HG03520 (cell line): ENCODE data around the gene FRMD5.
A peak's percentile ranks its signal among the peaks of the same experiment; 100 is the strongest.
"Not testable (repeated sequence)": the region's sequence is repeated elsewhere in the genome, so short reads cannot be mapped to it uniquely, and the experiment has no call there.

Experiments used
- ATAC-seq: cut with Tn5 transposase; IDR thresholded peaks from one replicate; pipeline ENCODE4 v1.9.1; 2021; ENCODE audit warnings: mild to moderate bottlenecking, moderate library complexity; ENCODE audit not compliant: unreplicated experiment

Gene FRMD5

DNA sequence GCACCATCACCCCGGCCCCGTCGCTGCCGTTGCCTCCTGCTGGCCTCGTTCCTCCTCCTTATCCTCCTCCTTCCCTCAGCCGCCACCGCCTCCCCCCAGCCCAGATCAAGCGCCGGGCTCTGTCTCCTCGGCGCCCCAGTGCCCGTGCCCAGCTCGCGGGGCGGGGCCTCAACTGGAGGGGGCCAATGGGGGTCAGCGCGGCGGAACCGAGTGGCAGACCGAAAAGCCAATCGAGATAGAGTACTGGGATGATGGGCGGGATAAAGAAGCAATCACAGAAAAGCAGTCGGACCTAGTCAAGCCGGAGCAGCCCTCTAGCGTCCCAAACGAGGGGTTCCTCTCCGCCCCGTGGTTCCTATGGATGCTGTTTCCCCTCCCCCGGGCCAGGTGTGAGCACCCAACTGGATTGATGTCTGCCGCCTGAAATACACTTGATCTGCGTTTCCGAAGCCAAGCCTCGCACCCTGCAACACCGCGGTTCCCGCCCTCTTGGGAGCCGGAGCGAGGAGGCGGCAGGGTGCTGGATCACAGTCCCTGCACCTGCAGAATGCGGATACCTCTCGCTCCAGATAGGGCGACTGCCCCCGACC lies at the start of gene FRMD5:
FRMD5 (minus strand) TSS at position 121 of the 590 bp plus-strand sequence.
- ATAC-seq, result peak; percentile 92

DNA sequence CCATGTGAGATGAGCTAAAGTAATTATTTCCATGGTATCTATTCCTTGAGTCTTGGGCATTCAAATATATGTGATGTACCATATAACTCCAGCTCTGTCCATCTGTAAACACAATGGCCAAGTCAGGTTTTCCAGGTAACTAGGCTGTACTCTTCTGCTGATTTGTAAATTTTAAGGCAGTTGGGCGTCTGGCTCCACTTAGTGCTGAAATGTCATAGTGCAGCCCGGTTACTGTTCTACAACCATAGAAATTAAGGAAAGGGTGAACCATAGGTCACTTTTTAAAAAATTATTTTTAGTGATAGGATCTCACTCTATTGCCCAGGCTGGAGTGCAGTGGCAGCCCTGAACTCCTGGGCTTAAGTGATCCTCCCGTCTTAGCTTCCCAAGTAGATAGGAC lies 48.8 kb upstream of the FRMD5 start:
- no peak for ATAC-seq

GRCh38 chr15:44243141-44243540 lies 48.1 kb upstream of the FRMD5 start:
- no peak for ATAC-seq

GRCh38 chr15:44231842-44232241 lies 36.8 kb upstream of the FRMD5 start:
- ATAC-seq, result no peak

DNA sequence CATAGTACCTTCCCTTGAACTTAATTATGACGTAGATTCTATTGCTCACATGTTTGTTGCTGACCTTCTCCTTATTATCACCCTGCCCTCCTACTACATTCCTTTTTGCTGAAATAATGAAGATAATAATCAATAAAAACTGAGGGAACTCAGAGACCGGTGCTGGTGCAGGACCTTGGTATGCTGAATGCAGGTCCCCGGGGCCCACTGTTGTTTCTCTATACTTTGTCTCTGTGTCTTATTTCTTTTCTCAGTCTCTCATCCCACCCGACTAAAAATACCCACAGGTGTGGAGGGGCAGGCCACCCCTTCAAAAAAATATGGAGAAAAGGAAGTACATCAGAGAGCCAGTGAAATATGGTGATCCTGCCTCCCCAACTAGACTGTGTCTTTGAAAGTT lies 34.2 kb upstream of the FRMD5 start:
- not testable (repeated sequence) for ATAC-seq

DNA sequence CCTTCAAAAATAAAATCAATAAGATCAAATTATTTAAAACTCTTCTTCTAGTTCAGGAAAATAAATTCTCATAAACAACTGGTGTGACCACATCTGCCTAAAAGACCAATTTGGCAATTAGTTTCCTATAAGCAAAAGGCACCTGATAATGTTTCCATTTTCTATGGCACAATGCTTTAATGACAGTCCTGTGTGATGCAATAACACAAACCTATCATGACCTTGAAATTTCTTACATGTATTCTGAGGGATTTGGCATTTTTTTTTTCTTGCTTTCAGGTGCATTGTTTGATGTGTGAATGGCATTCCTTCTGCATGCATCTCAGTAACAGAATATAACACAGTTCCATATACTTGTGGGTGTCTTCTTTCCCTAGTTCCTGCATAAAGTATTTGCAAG lies 32.5 kb upstream of the FRMD5 start:
- no peak for ATAC-seq

DNA sequence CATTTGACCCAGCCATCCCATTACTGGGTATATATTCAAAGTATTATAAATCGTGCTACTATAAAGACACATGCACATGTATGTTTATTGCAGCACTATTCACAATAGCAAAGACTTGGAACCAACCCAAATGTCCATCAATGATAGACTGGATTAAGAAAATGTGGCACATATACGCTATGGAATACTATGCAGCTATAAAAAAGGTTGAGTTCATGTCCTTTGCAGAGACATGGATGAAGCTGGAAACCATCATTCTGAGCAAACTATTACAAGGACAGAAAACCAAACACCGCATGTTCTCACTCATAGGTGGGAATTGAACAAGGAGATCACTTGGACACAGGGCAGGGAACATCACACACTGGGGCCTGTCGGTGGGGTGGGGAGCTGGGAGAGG lies 31.9 kb upstream of the FRMD5 start:
- not testable (repeated sequence) for ATAC-seq

DNA sequence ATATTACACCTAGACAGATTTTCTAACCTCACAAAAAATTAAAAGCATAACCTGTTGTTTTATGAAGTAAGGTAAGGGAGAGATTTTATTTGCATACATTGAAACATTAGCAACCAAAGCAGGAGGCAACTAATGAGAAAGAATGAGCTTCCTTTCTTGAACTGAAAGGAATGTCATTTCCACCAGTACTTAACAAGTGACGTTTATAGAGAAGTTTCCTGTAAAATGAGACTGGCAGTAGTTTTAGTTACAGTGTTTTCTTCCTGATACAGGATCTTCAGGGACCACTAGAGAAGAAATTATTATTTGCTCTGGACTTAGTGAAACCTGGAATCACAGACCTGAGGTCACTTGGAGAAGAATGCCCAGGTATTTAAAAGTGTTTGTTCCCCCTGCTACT lies 27.4 kb upstream of the FRMD5 start:
- ATAC-seq, result no peak

GRCh38 chr15:44219073-44219472 lies 24.0 kb upstream of the FRMD5 start:
- no peak for ATAC-seq

DNA sequence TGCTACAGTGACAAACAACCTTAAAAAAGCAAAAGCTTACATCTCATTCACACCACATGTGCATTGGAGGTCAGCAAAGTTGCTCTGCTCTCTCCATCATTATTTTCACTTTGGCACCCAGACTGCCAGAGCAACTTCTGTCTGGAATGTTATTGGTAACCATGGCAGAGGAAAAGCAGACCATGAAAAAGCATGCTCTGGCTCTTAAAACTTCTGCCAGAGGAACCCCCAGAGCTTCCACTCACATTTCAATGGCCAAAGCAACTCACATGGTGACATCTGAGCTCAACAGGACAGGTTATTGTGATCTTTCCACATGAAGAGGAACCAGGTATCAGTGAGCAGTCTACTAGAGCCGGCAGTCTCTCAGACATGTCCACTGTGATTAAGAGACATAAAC lies 21.9 kb upstream of the FRMD5 start:
- no peak for ATAC-seq

GRCh38 chr15:44215594-44215993 lies 20.5 kb upstream of the FRMD5 start:
- no peak for ATAC-seq

GRCh38 chr15:44208956-44209355 lies 13.9 kb upstream of the FRMD5 start:
- no peak for ATAC-seq

DNA sequence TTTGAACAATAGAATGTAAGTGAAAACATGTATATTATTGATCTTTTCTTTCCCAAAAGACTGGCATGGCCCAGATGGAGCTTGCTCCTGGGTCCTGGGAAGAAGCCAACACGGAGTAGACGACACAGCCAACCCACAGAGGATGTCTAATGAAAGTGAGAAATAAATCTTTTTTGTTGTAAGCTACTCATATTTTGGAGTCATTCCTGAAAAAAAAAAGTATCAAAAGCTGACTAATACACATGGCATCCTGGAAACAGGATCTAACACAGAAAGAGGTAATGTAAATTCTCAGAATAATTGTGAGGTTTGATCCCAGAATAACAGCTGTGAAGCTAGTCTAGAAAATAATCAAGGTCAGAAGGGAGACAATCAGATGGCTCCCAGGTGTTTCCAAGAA lies 12.6 kb upstream of the FRMD5 start:
- ATAC-seq, result no peak

- ATAC-seq, result no peak
Observed at GRCh38 chr15:44199393-44199792, 4.3 kb upstream of the FRMD5 start.

GRCh38 chr15:44194323-44195150 lies 534 bp downstream of the FRMD5 start:
- ATAC-seq, result peak; percentile 12

DNA sequence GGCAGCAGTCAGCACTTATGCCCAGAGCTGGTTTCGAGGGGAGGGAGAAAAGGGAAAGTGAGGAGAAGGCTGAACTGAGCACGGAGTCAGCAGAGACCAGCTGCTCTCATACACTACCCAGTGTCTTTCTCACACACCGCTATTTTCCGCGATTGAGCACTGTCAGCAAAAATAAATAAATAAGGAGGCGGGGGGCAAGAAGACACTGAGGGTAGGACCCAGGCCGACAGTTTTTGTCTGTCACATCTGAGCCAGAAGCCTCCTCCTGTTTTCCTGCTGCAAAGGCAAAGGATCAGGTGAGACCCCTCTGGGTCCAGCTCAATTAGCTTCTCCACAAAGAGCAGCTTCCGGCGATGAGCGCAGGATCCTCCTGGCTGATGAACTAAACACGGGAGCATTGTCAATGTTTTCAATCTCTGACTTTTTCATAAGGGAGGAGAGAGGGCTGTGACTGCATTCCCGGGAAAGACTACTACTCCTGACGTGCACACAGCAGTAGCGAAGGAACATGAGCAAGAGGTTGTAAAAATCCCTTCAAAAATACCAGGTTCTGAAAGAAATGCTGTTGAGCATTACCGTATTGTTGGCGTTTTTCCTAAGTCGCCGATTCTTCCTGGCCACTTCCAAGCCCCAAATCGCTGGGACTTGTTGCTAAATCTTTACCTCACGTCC lies 1.3 kb downstream of the FRMD5 start:
- ATAC-seq, result no peak

DNA sequence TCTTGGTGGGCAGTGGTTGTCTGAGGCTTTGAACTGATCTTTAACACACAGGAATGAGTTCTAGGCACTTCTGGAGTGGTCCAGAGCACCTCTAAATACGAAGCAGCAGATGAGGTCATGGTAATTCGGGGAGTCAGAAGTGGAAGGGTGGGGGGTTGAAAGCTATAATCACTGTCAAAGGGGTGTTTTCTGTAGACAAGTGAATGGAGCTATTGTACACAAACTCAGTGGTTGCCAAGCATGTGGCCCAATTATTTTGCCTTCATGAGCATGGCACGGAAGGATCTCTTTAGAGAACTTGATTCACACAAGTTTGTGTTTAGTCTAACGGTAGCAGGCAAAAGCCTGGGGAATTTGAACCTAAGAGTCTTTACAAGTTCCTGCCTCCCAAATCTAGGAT lies 6.3 kb downstream of the FRMD5 start:
- ATAC-seq, result no peak

DNA sequence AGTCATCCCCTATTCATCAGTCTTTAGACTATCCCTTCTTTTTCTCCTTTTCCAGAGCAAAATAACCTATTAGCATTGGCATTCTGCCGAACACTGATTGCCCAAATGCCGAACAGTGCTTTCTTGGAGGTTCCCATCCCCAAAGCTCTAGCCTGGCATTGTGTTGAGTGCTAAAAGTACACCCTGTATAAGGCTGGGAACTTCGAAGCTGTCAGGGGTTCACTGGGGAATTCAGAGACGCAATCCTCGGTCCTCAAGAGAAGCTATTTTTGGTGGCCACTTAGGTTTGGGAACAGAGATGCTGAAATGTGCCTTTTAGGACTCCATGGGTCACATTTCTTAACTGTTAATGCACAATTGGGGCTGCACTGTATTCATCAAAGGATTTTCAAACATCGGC lies 8.4 kb downstream of the FRMD5 start:
- no peak for ATAC-seq

DNA sequence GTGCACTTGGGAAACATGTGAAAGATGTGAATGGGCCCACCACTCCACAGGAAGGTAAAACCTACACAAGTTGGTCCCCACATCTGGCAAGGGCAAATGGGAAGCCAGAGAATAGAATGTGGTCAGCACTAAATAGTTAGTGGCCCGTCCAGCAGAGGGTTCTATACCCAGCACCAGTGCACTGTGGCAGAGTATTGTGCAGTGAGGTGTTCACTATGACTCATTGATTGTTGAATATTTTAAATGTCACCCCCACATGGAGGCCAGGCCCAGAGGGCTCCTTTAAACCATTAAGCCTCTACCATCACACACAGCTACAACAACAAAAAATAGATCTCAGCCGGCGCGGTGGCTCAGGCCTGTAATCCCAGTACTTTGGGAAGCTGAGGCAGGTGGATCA lies 11.7 kb downstream of the FRMD5 start:
- ATAC-seq, result no peak

GRCh38 chr15:44181410-44181809 lies 13.7 kb downstream of the FRMD5 start:
- ATAC-seq, result no peak

- ATAC-seq, result no peak
Observed at GRCh38 chr15:44177139-44177538, 17.9 kb downstream of the FRMD5 start.

GRCh38 chr15:44173813-44174212 lies 21.3 kb downstream of the FRMD5 start:
- no peak for ATAC-seq
